Skeletal muscle satellite cell (primary cell): Measurements from ENCODE around the gene MB21D2.
A peak's percentile ranks its signal among the peaks of the same experiment; 100 is the strongest.

ENCODE experiments used
- H3K27me3 ChIP-seq: 2 replicates; pipeline ENCODE4 v1.7.0; 2013; ENCODE audit warnings: low read length; ENCODE audit not compliant: control insufficient read depth, insufficient read depth
- H3K36me3 ChIP-seq: 2 replicates; pipeline ENCODE4 v1.7.0; 2013; ENCODE audit warnings: mild to moderate bottlenecking, control low read depth, low read length; ENCODE audit not compliant: insufficient read depth
- H3K4me1 ChIP-seq: 2 replicates; pipeline ENCODE4 v1.7.0; 2013; ENCODE audit warnings: low read length; ENCODE audit not compliant: control insufficient read depth, insufficient read depth
- H3K4me2 ChIP-seq: 2 replicates; pipeline ENCODE4 v1.7.0; 2013; ENCODE audit warnings: mild to moderate bottlenecking, low read length
- H3K4me3 ChIP-seq: 2 replicates; pipeline ENCODE4 v1.7.0; 2013; ENCODE audit warnings: low read length
- H3K9ac ChIP-seq: 2 replicates; pipeline ENCODE4 v1.7.0; 2013; ENCODE audit warnings: mild to moderate bottlenecking, low read depth, low read length, moderate library complexity
- H3K9me3 ChIP-seq: replicated peaks from 2 replicates; pipeline ENCODE4 v1.7.0; 2013; ENCODE audit warnings: mild to moderate bottlenecking, control low read depth, low read length

The MB21D2 gene

DNA sequence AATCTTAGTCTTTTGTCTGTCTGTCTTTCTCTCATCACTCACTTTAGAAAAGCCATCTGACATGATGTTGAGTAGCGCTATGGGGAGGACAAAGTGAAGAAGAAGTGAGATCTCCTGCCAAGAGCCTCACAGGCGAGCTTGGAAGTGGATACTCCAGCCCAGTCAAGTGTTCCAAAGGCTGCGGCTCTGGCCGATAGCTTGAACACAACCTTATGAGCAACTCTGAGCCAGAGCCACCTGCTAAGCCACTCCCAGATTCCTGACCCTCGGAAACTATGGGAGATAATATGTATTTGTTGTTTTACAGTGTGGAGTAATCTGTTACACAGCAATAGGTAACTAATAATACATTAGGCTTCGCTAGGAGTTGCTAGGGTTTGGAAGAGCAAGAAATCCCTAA, 76.2 kb downstream of the MB21D2 start:
- Histone ChIP-seq H3K4me3 (no peak overlapping the region), H3K4me2 (no peak overlapping the region), H3K27me3 (no peaks in the 10 kb centered on the region), H3K9ac (no peak overlapping the region), H3K9me3 (no peaks in the 10 kb centered on the region), H3K4me1 (no peaks in the 10 kb centered on the region), H3K36me3 (no peaks in the 10 kb centered on the region)

DNA sequence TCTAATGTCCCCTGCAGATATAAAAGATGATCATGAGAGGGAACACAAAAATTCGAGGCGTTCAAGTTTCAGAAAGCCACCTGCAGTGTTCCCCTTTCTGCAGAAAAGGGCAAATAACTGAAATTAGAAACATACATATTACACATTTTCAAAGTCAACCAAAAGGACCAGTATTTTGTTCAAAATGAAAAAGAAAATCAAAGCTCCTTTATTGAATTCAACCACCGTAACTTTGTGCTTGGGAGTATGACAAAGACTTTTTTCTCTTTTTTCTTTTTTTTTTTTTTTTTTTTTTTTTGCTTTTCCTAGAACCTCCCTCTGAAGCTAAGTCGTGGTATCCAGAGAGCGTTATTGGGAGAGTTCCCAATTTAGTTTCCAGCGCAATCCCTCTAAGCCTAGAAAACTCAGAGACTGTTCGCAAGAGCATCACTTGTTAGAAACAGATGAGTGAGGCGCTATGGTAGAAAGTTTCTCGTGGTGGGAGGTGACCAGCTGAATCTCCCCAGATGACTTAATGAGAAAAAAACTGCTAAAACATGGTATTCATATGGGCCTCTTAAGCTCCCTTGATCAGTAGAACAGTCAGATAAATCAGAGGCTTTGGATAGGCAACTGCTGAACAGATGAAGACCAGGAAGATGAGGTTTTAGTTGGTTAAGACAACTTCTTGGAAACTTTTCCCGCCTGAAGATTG, 77.4 kb downstream of the MB21D2 start:
- H3K4me3 ChIP-seq = no peak overlapping the region
- no peaks in the 10 kb centered on the region for H3K36me3 ChIP-seq
- H3K9ac ChIP-seq = no peak overlapping the region
- H3K9me3 ChIP-seq = no peaks in the 10 kb centered on the region
- H3K4me1 ChIP-seq = peaks cover 10% of the 10 kb centered on the region
- H3K27me3 ChIP-seq = no peaks in the 10 kb centered on the region
- no peak overlapping the region for H3K4me2 ChIP-seq

DNA sequence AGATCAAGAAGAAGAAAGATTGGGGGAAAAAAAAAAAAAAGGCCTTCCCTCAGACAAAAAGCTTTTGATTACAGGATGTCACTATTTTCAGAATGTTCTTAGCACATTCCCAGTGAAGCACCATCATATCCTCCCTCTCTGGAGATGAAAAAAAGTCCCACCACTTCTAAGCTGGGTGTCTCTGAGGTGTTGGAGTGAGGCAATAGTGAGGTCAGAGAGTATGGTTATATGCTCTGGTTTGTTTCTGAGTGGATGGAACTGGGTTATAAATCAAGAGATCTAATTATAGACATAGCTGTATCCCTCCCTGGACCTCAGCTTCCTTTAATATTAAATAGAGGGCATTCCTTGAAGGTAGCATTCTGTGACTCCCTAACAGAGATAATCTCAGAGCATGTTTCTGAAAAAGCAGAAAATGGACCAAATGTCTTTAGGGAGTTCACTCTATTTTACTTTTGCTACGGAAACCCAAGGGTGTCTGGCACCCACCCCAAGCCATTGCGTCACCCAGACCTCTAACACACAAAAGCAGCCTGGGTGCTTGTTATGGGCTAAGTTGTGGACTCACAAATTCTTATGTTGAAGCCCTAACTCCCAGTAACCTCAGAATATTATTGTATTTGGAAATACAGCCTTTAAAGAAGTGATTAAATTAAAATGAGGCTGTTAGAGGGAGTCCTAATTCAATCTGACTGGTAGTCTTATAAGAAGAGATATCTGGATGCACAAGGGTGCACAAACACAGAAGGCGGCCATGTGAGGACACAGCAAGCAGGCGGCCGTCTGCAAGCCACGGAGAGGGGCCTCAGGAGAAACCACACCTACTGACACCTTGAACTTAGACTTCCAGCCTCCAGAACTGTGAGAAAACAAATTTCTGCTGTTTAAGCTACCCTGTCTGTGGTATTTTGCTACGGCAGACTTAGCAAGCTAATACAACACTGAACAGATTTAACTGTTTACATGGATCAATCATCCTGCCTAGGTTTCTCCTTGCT, 81.5 kb downstream of the MB21D2 start:
- Histone ChIP-seq H3K9me3 (no peaks in the 10 kb centered on the region), H3K4me1 (peaks cover 31% of the 10 kb centered on the region), H3K27me3 (no peaks in the 10 kb centered on the region), H3K4me2 (no peak overlapping the region), H3K4me3 (no peak overlapping the region), H3K9ac (no peak overlapping the region), H3K36me3 (no peaks in the 10 kb centered on the region)

DNA sequence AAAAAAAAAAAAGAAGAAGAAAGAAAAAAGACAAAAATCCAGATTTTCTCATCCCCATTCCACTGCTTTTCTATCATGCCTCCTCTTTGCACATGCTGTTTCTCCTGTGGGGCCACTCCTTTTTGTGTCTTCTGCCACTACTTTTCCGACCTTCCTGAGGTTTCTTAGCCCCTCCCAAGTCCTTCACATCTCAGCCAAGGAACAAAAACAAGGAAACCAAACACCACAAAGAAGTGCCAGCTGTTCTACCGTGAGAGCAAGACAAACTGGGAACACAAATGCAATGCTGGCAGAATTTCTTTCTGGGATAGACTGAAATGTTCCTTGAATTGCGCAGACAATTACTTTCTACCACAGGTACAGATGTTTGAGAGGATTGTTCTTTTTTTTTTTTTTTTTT, 83.2 kb downstream of the MB21D2 start:
- H3K9me3 ChIP-seq = no peaks in the 10 kb centered on the region

DNA sequence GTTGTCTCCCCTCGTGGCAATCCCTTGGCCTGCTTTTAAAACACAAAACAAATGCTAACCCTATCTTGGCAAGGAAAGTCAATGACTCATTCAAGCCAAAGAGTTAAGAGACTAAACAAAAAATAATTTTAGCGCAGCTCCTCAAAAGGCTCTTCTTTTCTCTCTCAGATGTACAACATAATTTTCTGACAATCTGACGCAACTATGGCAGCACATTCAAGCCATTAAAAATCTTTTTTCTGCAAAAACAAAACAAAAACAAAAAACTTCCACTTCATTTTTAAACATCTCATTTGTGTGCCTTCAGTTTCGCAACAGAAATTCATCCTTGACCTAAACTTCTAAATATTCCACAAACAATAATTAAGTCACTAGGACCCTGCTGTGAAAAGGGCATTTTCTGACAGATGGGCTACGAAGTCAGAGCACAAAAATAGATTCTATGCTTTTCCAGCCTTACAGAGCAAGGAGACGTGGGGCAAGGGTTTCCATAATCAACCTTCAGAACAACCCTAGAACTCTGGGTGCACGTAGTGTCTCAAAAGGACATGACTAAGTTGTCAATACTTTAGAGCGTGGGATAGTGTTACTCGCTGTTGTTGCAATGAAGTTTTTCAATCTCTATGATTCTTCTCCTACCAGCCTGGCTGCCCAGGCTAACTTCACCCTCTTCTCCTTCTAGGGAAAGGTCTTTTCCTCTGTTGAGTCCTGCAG, 84.3 kb downstream of the MB21D2 start:
- Histone ChIP-seq H3K4me2 (peak overlapping the region; percentile 72), H3K27me3 (no peaks in the 10 kb centered on the region), H3K4me3 (peak overlapping the region; percentile 33), H3K9me3 (no peaks in the 10 kb centered on the region), H3K4me1 (peaks cover 41% of the 10 kb centered on the region), H3K9ac (peak overlapping the region; percentile 1), H3K36me3 (no peaks in the 10 kb centered on the region)

More for the DNA sequence above, 83.2 kb downstream of the MB21D2 start:
- H3K27me3 ChIP-seq = no peaks in the 10 kb centered on the region
- no peaks in the 10 kb centered on the region for H3K36me3 ChIP-seq
- no peak overlapping the region for H3K4me3 ChIP-seq
- peaks cover 41% of the 10 kb centered on the region for H3K4me1 ChIP-seq
- H3K4me2 ChIP-seq = no peak overlapping the region
- H3K9ac ChIP-seq = no peak overlapping the region

DNA sequence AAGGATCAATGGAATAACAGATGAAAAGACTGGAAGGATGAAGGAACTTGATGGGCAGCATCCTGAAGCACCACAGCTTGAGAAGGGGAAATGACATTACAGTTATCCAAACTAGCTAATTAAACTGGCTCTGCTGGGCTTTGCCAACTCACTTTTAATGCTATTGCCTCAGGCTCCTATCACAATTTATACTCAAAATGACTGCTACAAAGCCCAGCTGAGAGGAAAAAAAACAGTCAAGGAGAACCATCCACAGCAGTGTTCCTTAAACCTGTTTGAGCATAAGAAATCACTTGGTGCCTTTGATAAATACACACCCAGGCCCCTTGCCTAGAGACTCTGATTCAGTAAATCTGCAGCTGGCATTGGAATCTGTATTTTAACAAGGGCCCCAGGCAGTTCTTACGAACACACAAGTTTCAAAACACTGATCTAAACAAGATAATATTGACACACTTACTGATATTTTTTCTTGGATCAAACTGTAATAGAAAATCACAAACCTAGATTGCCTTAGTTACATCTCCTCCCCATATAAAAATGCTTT, 85.8 kb downstream of the MB21D2 start:
- H3K9me3 ChIP-seq = no peaks in the 10 kb centered on the region
- no peak overlapping the region for H3K4me2 ChIP-seq
- no peak overlapping the region for H3K4me3 ChIP-seq
- H3K4me1 ChIP-seq = peaks cover 44% of the 10 kb centered on the region
- no peak overlapping the region for H3K9ac ChIP-seq
- no peaks in the 10 kb centered on the region for H3K36me3 ChIP-seq
- H3K27me3 ChIP-seq = no peaks in the 10 kb centered on the region

DNA sequence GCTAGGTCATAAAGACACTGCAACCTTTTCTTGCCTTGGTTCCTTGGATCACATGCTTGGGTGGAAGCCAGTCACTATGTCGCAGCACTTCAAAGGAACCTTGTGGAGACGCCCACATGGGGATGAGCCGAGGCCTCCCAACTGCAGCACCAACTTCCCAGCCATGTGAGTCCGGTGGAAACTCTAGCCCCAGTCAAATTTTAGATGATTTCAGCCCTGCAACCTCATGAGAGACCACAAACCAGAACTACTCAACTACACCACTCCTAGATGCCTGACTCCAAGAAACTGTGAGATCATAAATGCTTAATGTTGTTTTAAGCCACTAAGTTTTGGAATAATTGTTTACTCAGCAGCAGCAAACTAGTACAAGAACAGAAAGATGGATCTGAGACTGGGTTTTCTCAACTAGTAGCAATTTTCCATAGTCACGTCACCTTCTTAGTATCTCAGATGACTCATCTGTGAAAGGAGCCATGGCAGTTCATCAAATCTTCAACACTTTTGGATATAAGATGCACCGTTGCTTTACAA, 86.5 kb downstream of the MB21D2 start:
- Histone ChIP-seq H3K36me3 (no peaks in the 10 kb centered on the region), H3K9ac (no peak overlapping the region), H3K9me3 (no peaks in the 10 kb centered on the region), H3K4me1 (peaks cover 43% of the 10 kb centered on the region), H3K27me3 (no peaks in the 10 kb centered on the region), H3K4me3 (no peak overlapping the region), H3K4me2 (peak overlapping the region; percentile 8)

DNA sequence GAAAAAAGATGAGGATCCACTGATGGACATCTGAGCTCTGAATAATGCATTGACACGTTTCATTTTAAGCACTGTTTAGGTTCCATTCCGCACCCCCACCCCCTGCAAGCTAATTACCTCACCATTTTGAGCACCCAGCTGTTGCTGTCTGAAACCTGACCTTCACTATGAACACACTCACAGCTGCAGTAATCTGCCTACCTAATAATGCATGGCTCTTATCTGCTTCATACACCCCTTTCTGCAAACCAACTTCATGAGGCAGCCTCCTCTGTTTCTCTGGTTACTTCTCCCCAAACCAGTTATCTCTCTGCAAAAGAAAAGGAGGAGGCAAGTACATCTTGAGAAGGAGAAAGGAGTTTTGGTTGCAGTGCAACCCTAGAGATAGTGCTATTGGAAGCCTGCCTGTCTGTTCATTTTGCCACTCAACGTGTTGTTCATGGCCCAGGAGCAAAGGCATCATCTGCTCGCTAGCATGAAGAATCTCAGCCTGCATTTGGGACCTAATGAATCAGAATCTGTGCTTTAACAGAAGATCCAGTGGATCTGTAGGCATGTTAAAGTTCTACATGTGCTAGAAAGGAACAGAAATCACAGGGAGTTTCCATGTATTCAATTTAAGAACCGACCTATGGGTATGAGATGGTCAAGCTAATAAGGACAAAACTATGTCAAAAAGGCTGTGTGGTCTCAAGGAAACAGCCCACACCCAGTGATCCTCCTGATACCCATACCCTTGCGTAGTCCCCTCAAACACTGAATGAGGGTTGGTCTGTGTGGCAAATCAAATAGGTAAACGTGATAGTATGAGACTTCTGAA, 87.2 kb downstream of the MB21D2 start:
- Histone ChIP-seq H3K36me3 (no peaks in the 10 kb centered on the region), H3K4me1 (peaks cover 43% of the 10 kb centered on the region), H3K9ac (no peak overlapping the region), H3K9me3 (no peaks in the 10 kb centered on the region), H3K27me3 (no peaks in the 10 kb centered on the region), H3K4me2 (peak overlapping the region; percentile 8), H3K4me3 (no peak overlapping the region)

DNA sequence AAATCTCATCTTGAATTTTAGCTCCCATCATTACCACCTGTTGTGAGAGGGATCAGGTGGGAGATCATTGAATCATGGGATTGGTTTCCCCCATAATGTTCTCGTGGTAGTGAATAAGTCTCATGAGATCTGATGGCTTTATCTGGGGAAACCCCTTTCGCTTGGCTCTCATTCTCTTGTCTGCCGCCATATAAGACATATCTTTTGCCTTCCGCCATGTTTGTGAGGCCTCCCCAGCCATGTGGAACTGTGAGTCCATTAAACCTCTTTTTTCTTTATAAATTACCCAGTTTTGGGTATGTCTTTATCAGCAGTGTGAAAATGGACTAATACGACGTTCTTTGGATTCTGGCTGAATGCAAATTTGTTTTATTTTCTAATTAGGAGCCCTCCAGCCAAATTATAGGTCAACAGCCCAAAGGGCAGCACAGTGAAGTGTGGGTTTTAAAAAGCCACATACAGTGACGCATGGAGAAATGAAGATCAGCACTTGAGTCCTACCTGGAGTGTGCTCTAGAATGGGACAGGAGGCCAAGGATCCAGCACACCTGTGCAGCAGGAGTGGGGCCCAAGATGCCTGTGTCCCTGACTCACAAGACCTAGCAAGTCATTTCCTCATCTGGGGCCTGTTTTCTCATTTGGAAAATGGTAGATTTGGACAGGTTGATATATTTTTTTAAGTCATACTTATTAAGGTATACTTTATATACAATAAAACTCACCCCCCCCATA, 89.6 kb downstream of the MB21D2 start:
- Histone ChIP-seq H3K9me3 (no peaks in the 10 kb centered on the region), H3K27me3 (no peaks in the 10 kb centered on the region), H3K4me2 (no peak overlapping the region), H3K4me1 (peaks cover 30% of the 10 kb centered on the region), H3K4me3 (no peak overlapping the region), H3K9ac (no peak overlapping the region), H3K36me3 (no peaks in the 10 kb centered on the region)

DNA sequence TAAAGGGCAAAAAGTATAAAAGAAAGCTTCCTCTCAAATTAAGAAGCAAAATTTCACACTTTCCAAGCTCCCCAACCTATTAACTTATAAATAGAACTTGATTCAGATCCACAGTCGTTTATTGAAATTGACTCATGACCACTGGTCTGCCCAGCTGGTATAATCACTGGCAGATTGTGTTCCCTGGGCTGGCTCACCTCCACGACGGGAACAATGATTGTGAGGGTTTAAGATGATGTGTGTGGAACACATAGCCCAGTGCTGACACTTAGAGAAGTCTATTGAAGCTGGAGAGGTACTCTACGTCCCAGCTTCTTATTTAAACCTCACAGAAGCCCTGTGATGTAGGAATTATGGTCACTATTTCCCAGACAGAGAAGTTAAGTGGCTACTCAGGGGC, 90.4 kb downstream of the MB21D2 start:
- Histone ChIP-seq H3K4me1 (peaks cover 27% of the 10 kb centered on the region), H3K36me3 (no peaks in the 10 kb centered on the region), H3K4me2 (no peak overlapping the region)

More for the DNA sequence above, 90.4 kb downstream of the MB21D2 start:
- Histone ChIP-seq H3K27me3 (no peaks in the 10 kb centered on the region), H3K9ac (no peak overlapping the region), H3K9me3 (no peaks in the 10 kb centered on the region), H3K4me3 (no peak overlapping the region)
